Femur (tissue), 1 donor: ENCODE data around the gene CARMIL1.
"Not testable (repeated sequence)": the region's sequence is repeated elsewhere in the genome, so short reads cannot be mapped to it uniquely, and the experiment has no call there.

Experiments used
- DNase-seq: peaks from one replicate; pipeline ENCODE4 v3.0.0-alpha.2; 2017

Gene CARMIL1

GRCh38 chr6:25414755-25415154, 135.6 kb downstream of the CARMIL1 start:
- no peak for DNase-seq

GRCh38 chr6:25415274-25415673, 136.1 kb downstream of the CARMIL1 start:
- DNase-seq, result no peak

- no peak for DNase-seq
Measured at GRCh38 chr6:25415701-25416100, 136.5 kb downstream of the CARMIL1 start.

- DNase-seq, result no peak
Measured at GRCh38 chr6:25417046-25417605, 138.0 kb downstream of the CARMIL1 start.

GRCh38 chr6:25418454-25419052, 139.4 kb downstream of the CARMIL1 start:
- no peak for DNase-seq

- DNase-seq, result no peak
Measured at GRCh38 chr6:25419879-25420278, 140.7 kb downstream of the CARMIL1 start.

GRCh38 chr6:25423358-25423757, 144.2 kb downstream of the CARMIL1 start:
- no peak for DNase-seq

- DNase-seq, result no peak
Measured at GRCh38 chr6:25424303-25424702, 145.1 kb downstream of the CARMIL1 start.

GRCh38 chr6:25427549-25427948, 148.4 kb downstream of the CARMIL1 start:
- no peak for DNase-seq

GRCh38 chr6:25428758-25429317, 149.7 kb downstream of the CARMIL1 start:
- no peak for DNase-seq

- no peak for DNase-seq
Measured at GRCh38 chr6:25431306-25431974, 152.3 kb downstream of the CARMIL1 start.

- no peak for DNase-seq
Measured at GRCh38 chr6:25431975-25432307, 152.8 kb downstream of the CARMIL1 start.

- DNase-seq, result no peak
Measured at GRCh38 chr6:25434921-25435320, 155.7 kb downstream of the CARMIL1 start.

- DNase-seq, result no peak
Measured at GRCh38 chr6:25435416-25435985, 156.3 kb downstream of the CARMIL1 start.

- no peak for DNase-seq
Measured at GRCh38 chr6:25436760-25437159, 157.6 kb downstream of the CARMIL1 start.

- no peak for DNase-seq
Measured at GRCh38 chr6:25439368-25439767, 160.2 kb downstream of the CARMIL1 start.

GRCh38 chr6:25441663-25442270, 162.6 kb downstream of the CARMIL1 start:
- DNase-seq, result no peak

- no peak for DNase-seq
Measured at GRCh38 chr6:25442898-25443297, 163.7 kb downstream of the CARMIL1 start.

GRCh38 chr6:25444521-25444920, 165.3 kb downstream of the CARMIL1 start:
- not testable (repeated sequence) for DNase-seq

- no peak for DNase-seq
Measured at GRCh38 chr6:25446830-25447569, 167.8 kb downstream of the CARMIL1 start.

- DNase-seq, result no peak
Measured at GRCh38 chr6:25447570-25447929, 168.4 kb downstream of the CARMIL1 start.

- no peak for DNase-seq
Measured at GRCh38 chr6:25448965-25449538, 169.9 kb downstream of the CARMIL1 start.
